ENCODE results near the gene SLC25A28. TPM values are rescaled to one million over a fixed set of nuclear protein-coding genes. Genes with fewer than 3 reads are reported as not detected.

Gene SLC25A28
- total and polyA plus RNA-seq, 2 experiments from 2014 or later = 12.4 to 15.5 TPM

- Histone ChIP-seq H2AFZ (peak overlapping the region; percentile 38; the same call in 1 of the 2 replicates), H4K20me1 (replicated peaks; ENCODE audit: insufficient read depth) (no peaks in the 10 kb centered on the region), H3F3A (replicated peaks; ENCODE audit: low read depth) (no peaks in the 10 kb centered on the region), H3K27me3 (ENCODE audit: insufficient read depth) (no peaks in the 10 kb centered on the region), H3K4me1 (ENCODE audit: insufficient read depth) (no peaks in the 10 kb centered on the region), H3K27ac (ENCODE audit: low read depth) (no peak overlapping the region), H3K4me3 (no peak overlapping the region), H3K36me3 (ENCODE audit: insufficient read depth) (no peaks in the 10 kb centered on the region), H3K9me2 (ENCODE audit: insufficient read depth) (no peaks in the 10 kb centered on the region), H3K4me2 (no peak overlapping the region), H3K79me2 (replicated peaks; ENCODE audit: insufficient read depth) (no peaks in the 10 kb centered on the region)
- Mint-ChIP-seq H3K36me3 (ENCODE audit: low read depth) (no peaks in the 10 kb centered on the region), H3K27me3 (ENCODE audit: insufficient read depth, low read depth, poor library complexity) (no peaks in the 10 kb centered on the region), H3K4me1 (peaks cover 10% of the 10 kb centered on the region; the same call in 2 of the 3 replicates), H3K4me3 (no peak overlapping the region), H3K27ac (peak overlapping the region; percentile 0; the same call in 1 of the 2 replicates), H3K9me3 (no peaks in the 10 kb centered on the region)
- ATAC-seq (no peak), DNase-seq (ENCODE audit: low spot score) (no peak)
- TF ChIP-seq POLR2AphosphoS5 (IDR thresholded peaks at IDR 0.05; ENCODE audit: low read depth) (no peak), ZNF114 (CRISPR knock-in tag; IDR thresholded peaks at IDR 0.05) (no peak), STAT1 (IDR thresholded peaks at IDR 0.05; ENCODE audit: unreplicated experiment) (no peak), CREB1 (CRISPR knock-in tag; IDR thresholded peaks at IDR 0.05; ENCODE audit: low read depth) (no peak), NANOG (IDR thresholded peaks at IDR 0.05; ENCODE audit: borderline replicate concordance) (no peak), EZH2 (IDR thresholded peaks at IDR 0.05; ENCODE audit: low read depth, unreplicated experiment) (no peak), JUNB (IDR thresholded peaks at IDR 0.05; ENCODE audit: unreplicated experiment) (no peak), EZH2phosphoT487 (IDR thresholded peaks at IDR 0.05; ENCODE audit: unreplicated experiment) (no peak), CTCF (conservative IDR thresholded peaks at IDR 0.05; ENCODE audit: low read depth in 2 of 2) (no peak), ZNF331 (CRISPR knock-in tag; IDR thresholded peaks at IDR 0.05; ENCODE audit: low read depth) (no peak)
- TF ChIP-seq, protein P1, sequence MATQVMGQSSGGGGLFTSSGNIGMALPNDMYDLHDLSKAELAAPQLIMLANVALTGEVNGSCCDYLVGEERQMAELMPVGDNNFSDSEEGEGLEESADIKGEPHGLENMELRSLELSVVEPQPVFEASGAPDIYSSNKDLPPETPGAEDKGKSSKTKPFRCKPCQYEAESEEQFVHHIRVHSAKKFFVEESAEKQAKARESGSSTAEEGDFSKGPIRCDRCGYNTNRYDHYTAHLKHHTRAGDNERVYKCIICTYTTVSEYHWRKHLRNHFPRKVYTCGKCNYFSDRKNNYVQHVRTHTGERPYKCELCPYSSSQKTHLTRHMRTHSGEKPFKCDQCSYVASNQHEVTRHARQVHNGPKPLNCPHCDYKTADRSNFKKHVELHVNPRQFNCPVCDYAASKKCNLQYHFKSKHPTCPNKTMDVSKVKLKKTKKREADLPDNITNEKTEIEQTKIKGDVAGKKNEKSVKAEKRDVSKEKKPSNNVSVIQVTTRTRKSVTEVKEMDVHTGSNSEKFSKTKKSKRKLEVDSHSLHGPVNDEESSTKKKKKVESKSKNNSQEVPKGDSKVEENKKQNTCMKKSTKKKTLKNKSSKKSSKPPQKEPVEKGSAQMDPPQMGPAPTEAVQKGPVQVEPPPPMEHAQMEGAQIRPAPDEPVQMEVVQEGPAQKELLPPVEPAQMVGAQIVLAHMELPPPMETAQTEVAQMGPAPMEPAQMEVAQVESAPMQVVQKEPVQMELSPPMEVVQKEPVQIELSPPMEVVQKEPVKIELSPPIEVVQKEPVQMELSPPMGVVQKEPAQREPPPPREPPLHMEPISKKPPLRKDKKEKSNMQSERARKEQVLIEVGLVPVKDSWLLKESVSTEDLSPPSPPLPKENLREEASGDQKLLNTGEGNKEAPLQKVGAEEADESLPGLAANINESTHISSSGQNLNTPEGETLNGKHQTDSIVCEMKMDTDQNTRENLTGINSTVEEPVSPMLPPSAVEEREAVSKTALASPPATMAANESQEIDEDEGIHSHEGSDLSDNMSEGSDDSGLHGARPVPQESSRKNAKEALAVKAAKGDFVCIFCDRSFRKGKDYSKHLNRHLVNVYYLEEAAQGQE (IDR thresholded peaks at IDR 0.05; ENCODE audit: unreplicated experiment) = no peak
- TF ChIP-seq, protein P2, sequence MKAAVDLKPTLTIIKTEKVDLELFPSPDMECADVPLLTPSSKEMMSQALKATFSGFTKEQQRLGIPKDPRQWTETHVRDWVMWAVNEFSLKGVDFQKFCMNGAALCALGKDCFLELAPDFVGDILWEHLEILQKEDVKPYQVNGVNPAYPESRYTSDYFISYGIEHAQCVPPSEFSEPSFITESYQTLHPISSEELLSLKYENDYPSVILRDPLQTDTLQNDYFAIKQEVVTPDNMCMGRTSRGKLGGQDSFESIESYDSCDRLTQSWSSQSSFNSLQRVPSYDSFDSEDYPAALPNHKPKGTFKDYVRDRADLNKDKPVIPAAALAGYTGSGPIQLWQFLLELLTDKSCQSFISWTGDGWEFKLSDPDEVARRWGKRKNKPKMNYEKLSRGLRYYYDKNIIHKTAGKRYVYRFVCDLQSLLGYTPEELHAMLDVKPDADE (IDR thresholded peaks at IDR 0.05) = no peak
- TF ChIP-seq, protein P3, sequence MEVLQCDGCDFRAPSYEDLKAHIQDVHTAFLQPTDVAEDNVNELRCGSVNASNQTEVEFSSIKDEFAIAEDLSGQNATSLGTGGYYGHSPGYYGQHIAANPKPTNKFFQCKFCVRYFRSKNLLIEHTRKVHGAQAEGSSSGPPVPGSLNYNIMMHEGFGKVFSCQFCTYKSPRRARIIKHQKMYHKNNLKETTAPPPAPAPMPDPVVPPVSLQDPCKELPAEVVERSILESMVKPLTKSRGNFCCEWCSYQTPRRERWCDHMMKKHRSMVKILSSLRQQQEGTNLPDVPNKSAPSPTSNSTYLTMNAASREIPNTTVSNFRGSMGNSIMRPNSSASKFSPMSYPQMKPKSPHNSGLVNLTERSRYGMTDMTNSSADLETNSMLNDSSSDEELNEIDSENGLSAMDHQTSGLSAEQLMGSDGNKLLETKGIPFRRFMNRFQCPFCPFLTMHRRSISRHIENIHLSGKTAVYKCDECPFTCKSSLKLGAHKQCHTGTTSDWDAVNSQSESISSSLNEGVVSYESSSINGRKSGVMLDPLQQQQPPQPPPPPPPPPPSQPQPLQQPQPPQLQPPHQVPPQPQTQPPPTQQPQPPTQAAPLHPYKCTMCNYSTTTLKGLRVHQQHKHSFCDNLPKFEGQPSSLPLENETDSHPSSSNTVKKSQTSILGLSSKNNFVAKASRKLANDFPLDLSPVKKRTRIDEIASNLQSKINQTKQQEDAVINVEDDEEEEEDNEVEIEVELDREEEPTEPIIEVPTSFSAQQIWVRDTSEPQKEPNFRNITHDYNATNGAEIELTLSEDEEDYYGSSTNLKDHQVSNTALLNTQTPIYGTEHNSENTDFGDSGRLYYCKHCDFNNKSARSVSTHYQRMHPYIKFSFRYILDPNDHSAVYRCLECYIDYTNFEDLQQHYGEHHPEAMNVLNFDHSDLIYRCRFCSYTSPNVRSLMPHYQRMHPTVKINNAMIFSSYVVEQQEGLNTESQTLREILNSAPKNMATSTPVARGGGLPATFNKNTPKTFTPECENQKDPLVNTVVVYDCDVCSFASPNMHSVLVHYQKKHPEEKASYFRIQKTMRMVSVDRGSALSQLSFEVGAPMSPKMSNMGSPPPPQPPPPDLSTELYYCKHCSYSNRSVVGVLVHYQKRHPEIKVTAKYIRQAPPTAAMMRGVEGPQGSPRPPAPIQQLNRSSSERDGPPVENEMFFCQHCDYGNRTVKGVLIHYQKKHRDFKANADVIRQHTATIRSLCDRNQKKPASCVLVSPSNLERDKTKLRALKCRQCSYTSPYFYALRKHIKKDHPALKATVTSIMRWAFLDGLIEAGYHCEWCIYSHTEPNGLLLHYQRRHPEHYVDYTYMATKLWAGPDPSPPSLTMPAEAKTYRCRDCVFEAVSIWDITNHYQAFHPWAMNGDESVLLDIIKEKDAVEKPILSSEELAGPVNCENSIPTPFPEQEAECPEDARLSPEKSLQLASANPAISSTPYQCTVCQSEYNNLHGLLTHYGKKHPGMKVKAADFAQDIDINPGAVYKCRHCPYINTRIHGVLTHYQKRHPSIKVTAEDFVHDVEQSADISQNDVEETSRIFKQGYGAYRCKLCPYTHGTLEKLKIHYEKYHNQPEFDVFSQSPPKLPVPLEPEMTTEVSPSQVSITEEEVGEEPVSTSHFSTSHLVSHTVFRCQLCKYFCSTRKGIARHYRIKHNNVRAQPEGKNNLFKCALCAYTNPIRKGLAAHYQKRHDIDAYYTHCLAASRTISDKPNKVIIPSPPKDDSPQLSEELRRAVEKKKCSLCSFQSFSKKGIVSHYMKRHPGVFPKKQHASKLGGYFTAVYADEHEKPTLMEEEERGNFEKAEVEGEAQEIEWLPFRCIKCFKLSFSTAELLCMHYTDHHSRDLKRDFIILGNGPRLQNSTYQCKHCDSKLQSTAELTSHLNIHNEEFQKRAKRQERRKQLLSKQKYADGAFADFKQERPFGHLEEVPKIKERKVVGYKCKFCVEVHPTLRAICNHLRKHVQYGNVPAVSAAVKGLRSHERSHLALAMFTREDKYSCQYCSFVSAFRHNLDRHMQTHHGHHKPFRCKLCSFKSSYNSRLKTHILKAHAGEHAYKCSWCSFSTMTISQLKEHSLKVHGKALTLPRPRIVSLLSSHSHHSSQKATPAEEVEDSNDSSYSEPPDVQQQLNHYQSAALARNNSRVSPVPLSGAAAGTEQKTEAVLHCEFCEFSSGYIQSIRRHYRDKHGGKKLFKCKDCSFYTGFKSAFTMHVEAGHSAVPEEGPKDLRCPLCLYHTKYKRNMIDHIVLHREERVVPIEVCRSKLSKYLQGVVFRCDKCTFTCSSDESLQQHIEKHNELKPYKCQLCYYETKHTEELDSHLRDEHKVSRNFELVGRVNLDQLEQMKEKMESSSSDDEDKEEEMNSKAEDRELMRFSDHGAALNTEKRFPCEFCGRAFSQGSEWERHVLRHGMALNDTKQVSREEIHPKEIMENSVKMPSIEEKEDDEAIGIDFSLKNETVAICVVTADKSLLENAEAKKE (CRISPR knock-in tag; IDR thresholded peaks at IDR 0.05) = no peak
These were observed 10.8 kb upstream of the SLC25A28 start for GRCh38 chr10:99630991-99631390.
